GM23248 (cell line): ENCODE data around the gene FOXP3.

Experiments used
- EZH2 ChIP-seq: fragments of 200-600 bp; sonication (generic); IDR thresholded peaks from 2 replicates; pipeline ENCODE4 v1.6.1; 2018; ENCODE audit warnings: antibody characterized with exemption, mild to moderate bottlenecking; ENCODE audit not compliant: insufficient read depth, poor library complexity, severe bottlenecking
- EZH2phosphoT487 ChIP-seq: fragments of 200-600 bp; sonication (generic); IDR thresholded peaks from 2 replicates; pipeline ENCODE4 v1.6.1; 2018; ENCODE audit warnings: antibody characterized with exemption, moderate library complexity, mild to moderate bottlenecking, low read depth; ENCODE audit not compliant: insufficient read depth

DNA sequence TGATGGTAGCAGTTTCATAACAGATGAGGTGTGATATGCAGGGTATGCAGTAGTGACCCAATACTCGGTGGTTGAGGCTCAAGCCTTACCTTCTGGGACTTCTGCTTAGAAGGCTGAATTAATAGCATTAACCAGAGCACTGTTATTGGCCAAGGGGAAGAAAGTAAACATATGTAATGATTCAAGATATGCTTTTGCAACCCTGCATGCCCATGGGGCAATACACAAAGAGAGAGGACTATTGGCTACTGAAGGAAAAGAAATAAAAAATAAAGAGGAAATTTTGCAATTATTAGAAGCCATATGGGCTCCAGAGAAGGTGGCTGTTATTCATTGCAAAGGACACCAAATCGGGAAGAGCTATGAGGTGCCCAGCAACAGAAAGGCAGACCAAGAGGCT, 47.7 kb upstream of the FOXP3 start:
- TF ChIP-seq EZH2phosphoT487: no peak
- no peak for TF ChIP-seq EZH2
